Measurements from ENCODE around the gene CARF.
"Not testable (repeated sequence)": the region's sequence is repeated elsewhere in the genome, so short reads cannot be mapped to it uniquely, and the experiment has no call there.

The CARF gene

DNA sequence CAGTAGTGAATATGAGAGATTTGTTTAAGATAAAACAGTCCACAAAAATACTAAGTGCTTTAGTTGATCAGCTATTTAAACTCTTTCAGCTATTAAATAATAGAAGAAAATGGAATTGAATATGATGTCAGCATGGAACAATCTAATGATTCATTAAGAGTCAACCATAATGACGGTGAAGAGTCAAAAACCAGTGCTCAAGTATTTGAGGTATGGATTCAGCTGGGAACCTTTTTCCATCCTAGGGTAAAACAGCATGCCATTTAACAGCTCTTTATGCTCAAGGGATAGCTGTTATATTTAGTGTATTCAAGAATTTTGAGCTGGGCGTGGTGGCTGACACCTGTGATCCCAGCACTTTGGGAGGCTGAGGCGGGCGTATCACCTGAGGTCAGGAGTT is 29.7 kb downstream of the CARF start:
- DNase-seq, result no peak

DNA sequence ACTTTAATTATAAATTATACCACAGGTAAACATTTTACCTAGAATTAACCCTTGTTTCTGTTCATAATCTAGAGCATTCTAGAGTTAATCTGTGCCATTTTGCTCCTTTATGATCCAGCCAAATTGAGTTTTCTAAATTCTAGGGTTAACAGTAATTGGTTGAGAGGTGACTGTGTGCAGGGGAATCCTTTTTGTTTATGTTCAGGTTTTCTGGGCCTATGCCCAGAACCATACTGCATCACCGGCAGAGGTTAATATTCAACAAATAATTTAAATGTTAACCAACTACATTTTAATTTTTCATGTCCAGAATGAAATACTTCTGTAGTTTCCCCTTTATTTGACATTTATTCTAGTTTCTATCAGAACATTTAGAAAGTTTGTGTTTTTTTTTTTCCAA is 32.3 kb downstream of the CARF start:
- no peak for DNase-seq

DNA sequence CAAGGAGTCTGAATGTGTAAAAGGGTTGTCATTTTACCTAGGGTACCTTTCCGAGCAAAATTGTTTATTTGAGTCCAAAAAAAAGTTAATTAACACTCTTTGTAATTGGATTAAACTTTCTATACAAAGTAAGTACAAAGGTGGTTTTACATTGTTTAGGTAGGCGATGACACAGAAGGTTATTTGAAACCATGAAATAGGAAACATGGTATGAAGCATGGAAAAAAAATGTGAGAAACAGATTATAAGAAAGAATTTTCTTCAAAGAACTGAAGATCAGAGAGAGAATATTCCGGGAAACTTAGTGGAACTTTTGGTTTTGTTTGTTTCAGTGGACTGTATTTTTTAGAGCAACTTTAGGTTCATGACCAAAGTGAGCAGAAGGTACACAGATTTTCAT is 32.7 kb downstream of the CARF start:
- DNase-seq, result no peak

DNA sequence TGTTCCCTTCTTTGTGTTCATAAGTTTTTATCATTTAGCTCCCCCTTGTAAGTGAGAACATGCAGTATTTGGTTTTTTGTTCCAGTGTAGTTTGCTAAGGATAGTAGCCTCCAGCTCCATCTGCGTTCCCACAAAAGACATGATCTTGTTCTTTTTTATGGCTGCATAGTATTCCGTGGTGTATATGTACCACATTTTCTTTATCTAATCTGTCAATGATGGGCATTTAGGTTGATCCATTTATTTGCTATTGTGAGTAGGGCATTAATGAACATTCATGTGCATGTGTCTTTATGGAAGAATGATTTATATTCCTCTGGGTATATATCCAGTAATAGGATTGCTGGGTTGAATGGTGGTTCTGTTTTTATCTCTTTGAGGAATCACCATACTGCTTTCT is 33.4 kb downstream of the CARF start:
- DNase-seq, result no peak

DNA sequence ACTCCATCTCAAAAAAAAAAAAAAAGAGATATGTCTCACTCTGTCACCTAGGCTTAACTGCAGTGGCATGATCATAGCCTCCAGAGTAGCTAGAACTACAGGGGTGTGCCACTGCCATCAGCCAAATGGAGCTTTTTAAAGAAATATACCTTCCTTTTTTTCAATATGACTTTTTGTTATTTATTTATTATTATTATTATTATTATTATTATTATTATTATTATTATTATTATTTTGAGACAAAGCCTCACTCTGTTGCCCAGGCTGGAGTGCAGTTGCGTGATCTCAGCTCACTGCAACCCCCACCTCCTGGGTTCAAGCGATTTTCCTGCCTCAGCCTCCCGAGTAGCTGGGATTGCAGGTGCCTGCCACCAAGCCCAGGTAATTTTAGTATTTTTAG is 37.3 kb downstream of the CARF start:
- not testable (repeated sequence) for DNase-seq

DNA sequence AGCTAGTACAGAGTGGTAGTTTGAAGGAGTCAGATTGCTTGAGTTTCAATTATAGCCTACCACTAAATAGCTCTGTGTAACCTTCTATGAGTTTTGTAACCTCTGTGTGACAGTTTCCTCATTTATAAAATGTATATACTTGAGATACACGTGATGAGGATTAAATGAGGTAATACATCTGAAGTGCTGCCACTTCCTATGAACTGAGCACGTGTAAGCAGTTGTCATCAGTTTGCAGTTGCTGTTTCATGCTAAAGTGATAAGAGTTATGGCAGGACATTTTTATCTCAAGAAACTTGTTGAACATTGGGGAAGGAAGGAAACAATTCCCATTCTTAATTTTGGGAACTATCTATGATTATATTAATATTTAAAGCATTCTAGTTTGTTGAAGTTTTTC is 38.5 kb downstream of the CARF start:
- DNase-seq, result no peak

DNA sequence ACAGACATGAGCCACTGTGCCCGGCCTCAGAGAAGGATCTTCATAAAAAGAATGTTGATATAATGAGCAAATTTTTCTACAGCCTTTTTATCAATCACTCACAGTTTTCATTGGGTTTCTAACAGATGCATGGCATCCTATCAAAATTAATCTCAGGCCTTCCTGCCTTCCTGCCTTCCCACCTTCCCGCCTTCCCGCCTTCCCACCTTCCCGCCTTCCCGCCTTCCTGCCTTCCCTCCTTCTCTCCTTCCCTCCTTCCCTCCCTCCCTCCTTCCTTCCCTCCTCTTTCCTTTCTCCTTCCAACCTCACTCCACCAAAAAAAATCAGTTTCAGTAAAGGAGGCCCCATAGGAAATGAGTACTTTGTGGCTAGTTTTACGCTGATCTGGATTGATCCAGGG is 48.4 kb downstream of the CARF start:
- DNase-seq, result no peak

DNA sequence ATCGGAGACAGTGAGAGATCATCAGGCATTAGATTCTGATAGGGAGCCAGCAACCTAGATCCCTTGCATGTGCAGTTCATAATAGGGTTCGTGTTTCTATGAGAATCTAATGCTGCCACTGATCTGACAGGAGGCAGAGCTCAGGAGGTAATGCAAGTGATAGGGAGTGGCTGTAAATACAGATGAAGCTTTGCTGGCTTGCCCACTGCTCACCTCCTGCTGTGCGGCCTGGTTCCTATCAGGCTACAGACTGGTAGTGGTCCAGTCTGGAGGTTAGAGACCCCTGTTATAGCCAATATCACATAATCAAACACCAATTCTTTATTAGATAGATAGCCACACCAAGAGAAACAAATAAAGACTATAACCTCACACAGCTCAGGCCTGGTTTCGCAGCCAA is 51.6 kb downstream of the CARF start:
- no peak for DNase-seq

DNA sequence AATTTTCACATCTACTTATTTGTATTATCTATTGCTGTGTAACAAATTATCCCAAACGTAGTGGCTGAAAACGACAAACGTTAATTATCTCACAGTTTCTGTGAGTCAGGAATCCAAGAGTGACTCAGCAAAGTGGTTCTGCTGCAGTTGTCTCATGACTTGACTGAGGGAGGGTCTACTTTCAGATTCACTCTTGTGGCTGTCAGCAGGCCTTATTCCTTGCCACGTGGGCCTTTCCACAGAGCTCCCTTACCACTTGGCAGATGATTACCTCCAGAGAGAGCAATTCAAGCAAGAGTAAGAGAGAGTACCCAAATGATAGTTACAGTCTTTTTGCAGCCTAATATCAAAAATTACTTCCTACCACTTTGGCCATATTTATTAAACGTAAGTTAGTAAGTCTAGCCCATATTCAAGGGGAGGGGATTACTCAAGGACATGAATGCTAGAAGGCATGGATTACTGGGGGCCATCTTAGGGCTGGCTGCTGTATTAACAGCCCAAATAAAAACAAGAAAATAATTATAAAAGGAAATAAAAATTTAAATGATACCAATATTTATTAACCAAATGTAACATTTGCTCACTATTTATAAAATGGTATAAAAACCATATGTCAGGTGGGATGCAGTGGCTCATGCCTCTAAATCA is 53.9 kb downstream of the CARF start:
- DNase-seq, result no peak

DNA sequence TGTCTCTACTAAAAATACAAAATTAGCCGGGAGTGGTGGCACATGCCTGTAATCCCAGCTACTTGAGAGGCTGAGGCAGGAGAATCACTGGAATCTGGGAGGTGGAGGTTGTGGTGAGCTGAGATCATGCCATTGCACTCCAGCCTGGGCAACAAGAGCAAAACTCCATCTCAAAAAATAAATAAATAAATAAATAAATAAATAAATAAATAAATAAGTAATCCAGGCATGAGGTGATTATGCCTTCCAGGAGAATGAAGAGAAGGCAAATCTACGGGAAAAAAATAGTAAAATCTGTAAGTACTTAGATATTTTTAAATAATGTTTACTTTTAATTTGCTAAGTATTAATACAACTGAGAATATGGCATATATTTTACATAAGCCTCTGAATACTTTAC is 57.3 kb downstream of the CARF start:
- DNase-seq, result not testable (repeated sequence)

DNA sequence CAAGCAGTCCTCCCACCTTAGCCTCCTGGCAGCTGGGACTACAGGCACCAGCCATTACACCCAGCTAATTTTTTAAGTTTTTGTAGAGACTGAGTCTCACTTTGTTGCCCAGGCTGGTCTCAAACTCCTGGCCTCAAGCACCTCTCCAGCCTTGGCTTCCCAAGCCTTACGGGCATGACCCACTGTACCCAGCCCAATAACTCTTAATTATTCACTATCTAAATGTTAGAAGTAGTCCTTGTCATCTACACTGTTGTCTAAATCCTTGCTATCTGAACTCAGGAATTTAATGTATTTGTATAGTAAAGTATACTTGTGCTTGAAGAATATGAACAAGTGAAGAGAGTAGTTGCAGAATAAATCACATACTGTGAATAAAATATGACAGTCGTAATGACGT is 64.7 kb downstream of the CARF start:
- no peak for DNase-seq

DNA sequence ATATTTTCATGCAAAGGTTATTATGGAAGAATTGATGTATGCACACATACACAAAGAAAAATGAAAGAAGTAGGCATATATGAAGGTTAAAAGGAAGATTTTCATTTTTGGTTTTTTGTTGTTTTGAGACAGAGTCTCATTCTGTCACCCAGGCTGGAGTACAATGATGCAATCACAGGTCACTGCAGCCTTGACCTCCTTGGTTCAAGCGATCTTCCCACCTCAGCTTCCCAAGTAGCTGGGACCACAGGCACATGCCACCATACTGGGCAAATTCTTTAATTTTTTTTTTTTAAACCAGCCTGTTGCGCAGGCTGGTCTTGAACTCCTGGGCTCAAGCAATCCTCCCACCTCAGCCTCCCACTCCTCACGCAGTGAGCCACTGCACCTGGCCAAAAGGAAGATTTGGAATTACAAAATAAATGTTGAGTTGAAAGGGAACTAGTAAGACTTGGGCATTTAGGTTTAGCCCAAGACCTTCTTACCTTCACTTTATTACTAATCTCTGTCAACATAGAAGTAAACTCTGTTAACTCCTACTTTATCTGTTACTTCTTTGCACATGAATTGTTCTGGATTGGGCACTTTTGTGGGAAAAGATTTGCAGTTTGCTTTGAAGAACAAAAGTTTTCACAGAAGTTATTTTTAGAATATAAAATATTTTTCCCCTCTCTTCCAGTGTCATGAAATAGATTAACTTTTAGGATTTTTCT is 70.9 kb downstream of the CARF start:
- DNase-seq, result no peak

DNA sequence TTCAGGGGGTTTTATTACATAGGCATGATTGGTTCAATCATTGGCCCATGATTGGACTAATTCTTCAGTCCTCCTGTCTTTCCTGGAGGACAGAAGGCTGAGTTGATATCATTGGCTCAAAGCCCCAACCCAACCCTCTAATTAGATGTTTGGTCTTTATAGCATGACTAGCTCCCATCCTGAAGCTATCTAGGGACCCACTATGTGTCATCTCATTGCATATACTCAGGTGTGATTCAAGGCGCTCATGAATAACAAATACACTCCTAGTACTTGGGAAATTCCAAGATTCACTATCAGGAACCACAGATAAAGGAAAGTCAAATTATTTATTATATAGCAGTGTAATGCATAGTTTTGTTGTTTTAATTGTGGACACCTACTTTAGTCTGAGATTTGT is 77.7 kb downstream of the CARF start:
- no peak for DNase-seq

DNA sequence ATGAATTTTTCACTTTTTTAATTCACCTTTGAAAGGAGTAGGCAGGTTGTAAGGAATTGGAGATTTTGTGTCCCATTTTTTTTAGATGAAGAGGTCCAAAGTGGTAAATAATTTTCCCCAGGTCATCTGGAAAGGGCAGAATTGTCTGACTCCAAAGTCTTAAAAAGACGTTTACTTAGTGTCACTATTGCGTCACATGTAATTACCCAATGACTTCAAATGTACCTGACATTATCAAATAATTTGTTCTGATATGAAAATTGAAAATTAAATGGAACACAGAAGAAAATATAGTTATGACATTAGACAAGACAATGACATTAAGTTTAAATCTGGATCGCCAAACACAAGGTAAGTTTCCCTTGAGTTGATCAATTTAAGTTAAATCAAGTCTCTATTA is 78.4 kb downstream of the CARF start:
- no peak for DNase-seq

DNA sequence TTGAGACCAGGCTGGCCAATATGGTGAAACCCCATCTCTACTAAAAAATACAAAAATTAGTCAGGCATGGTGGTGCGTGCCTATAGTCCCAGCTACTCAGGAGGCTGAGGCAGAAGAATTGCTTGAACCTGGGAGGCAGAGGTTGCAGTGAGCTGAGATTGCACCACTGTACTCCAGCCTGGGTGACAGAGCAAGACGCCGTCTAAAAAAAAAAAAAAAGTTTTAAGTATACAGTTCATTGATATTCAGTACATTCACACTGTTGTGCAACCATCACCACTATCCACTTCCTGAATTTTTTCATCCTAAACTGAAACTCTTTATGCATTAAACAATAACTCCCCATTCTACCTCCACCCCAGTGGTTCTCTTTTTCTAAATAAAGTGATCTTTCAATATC is 85.0 kb downstream of the CARF start:
- not testable (repeated sequence) for DNase-seq

DNA sequence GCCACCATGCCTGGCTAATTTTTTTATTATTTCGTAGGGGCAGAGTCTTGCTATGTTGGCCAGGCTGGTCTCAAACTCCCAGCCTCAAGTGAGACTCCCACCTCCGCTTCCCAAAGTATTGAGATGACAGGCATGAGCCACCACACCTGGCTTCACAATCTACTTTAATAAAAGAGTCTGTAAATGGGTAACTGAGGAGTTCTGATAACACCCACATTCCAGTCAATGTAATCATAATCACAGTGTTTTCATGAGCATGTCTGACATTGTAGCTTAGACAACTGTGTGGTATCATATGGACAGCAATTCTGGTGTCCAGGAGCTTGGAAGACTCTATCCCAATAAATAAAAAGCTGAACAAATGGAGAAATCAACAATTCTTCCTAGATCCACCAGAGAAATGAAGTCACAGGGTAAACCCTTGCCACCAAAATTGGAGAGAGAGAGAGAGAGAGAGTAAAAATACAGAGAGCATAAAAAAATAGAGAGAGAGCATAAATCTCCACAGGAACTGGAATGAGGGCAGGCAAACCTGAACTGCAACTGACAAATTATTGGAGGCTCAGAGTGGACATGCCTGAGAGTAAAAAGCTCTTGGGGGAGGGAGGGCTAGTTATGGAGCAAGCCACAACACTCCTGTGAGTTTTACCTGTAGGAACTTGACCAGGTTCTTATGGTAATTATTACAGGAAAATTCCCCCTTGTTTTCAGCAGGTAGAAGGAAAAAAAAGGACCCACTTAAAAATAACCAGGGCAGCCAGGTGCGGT is 90.2 kb downstream of the CARF start:
- DNase-seq, result no peak

DNA sequence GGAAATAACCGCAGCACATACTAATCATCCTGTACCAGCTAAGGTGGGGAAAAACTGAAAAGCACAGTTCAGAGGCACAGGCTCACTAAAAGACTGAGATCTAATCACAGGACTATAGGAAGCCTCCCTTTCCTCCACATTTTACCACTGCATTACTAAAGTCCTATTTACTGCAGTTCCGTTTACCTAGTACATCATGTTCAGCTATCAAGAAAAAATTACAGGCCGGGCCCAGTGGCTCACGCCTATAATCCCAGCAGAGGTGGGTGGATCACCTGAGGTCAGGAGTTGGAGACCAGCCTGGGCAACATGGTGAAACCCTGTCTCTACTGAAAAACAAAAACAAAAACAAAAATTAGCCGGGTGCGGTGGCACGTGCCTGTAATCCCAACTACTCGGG is 91.6 kb downstream of the CARF start:
- no peak for DNase-seq

DNA sequence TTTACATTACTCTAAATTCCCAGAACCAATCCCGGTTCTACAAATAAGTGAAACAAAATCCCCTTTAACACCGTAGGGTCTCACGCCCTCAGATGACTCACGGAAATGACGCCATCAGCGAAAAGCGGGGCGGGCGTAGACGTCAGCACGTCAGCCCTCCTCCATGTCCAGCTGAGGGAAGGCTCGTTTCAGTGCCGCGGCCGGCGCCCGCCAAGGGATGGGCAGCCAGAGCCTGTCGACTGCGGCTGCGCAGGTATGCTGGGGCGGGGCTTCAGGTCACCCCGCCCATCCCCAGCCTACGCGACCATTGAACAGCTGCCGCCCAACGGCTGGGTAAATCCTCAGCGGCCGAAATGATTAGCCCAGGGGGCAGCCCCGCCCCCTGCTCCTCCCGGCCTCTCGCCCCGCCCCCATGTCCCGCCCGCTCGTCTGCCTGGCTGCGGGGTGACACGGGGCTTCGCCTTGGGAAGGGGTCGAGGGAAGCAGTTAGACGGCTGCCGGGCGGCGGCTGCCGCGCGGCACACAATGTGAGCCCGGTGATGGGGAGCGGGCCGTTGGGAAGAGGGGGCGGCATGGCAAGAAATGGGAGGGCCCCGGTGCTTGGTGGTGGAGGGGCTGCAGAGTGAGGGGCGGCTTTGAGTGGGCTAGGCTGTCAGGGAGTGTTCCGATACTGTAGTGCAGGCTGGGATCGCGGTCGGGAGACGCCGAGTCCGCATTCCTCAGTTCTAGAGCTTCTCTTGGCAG is 102.6 kb downstream of the CARF start, which contains the start of gene NBEAL1:
Gene NBEAL1, plus strand, starts transcription at position 420 of the 744 bp plus-strand sequence. CDS start 1,510 bp downstream, outside the sequence.
- peak; percentile 94 for DNase-seq

DNA sequence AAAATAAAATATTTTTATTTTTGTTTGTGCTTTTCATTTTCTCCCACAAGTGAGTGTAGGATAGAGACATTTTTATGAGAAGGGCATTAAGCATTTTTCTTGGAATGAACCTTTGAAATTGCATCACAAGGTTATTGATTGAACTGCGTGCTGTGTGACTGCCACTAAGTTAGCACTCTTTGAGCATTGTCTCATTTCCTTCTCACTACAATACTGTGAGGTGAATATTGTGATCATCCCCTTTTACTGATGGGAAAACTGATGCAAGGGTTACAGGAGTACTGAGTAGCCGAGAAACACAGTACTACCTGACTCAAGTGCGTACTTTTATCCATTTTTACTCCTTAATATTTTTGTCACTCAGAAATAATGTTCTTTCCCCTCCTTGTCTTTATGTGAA is 104.6 kb downstream of the CARF start:
- DNase-seq, result no peak

DNA sequence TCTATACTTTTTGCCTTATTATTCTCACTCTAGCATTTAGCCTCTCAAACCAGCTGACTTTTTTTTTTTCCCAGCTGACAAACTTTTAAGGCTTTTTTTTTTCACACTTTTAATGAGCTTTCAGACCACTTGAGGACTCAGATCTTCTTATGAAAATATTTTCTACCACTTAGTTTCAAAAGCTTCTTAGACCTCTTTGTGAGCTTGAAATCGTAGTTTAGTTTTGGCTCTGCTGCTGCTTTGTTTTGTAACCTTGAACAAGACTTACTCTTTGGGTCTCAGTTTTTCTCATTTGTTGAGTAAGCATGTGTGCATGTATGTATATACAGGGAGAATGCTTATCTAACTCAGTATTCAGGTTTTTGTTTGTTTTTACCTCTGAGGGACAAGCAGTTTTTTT is 106.1 kb downstream of the CARF start:
- DNase-seq, result no peak

DNA sequence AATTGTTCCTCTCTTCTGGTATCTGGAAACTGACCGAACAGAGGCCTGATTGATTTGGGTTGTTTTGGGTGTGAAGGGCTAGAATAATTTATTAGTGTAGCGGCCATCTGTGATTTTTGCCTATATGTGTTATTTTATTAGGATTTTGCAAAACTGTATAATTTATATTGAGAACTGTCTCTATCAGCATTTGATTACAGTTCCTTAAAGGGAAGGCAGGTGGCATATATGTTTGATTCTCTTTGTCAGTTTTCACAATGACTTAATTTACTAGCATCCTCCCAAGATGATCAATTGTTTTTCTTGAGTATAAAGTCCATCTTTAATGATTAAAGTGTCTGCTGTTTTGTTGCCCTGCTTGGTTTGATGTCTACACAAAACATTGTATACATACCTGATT is 107.1 kb downstream of the CARF start:
- DNase-seq, result no peak

DNA sequence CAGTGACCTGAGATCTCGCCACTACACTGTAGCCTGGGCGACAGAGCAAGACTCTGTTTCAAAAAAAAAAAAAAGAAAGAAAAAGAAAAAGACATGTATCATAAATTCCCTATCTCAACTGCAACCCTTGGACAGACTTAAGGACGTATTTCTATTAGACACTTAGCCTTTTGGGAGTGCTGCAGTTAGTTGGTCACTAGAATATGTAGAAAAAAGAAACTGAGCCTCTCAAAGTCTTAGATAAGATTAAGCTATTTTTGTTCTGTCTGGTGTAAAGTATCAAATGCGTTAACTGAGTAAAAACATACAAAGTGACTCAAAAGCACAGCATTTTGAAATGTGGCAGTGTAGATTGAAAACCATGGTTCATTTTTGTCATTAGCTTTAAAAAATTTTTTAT is 109.9 kb downstream of the CARF start:
- DNase-seq, result no peak

DNA sequence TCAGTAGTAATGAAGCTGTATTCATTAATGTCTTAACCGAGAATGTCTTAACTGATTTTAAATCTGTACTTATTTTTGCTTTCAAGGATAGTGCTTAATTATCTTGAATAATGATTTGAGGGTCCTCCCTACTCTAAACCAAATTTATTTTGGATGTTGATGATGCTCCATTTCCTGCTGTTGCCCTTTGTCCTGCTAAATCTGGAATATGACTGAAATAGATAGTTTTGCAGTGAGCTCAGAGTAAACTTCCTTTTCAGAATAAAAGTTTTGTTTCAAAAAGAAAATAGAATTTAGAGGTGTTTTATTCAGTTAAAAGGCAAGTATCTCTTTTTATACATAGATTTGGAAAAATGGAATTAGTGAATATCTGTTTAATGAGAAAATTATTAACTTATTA is 110.7 kb downstream of the CARF start:
- no peak for DNase-seq

All from activated CD4-positive, alpha-beta T cell treated with anti-CD3 and anti-CD28 coated beads for 1 hour (primary cell).